NCI-H526 (cell line): ENCODE measurements around the gene TAS1R3.
A peak's percentile ranks its signal among the peaks of the same experiment; 100 is the strongest.

ENCODE experiments used
- DNase-seq, 2 experiments: peaks; one replicate each; lab custom pipeline; 2025; lab: John Stamatoyannopoulos, UW

TAS1R3 gene

GRCh38 chr1:1371746-1372711 is 40.9 kb downstream of the TAS1R3 start:
- peak in 1 of 2 experiments; percentile 62 for DNase-seq

DNA sequence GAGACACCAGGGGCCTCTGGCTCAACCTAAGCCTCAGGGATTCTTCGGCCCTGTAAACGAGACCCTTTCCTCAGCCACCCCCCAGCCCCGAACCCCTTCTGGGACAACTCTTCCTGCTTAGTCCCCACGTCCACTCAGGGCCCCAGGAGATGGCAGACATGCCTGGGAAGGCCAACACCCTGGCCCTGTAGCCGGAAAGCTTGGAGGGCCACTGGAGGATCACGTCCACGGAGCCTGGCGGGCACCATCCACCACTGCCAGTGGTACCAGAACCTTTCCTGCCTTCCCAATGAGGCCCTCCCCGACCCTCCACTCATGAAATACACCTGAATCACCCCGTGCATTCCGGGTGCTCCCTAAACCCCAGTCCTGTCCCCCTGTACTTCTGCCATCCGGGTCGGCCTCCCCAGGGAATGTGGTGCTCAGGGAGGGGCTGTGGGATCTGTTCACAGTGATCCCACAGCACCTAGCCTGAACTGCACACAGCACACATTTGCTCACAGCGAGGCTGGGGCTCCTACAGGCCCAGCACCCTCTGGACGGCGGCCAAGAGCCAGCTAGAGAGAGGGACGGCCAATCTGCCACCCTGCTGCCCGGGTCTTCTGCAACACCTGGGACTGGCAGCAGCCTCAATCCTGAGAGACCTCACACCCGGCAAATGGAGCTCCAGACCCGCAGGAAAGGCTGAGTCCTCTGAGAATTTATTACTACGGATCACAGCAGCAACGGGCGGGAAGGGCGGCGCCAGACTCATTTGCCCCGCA is 42.2 kb downstream of the TAS1R3 start:
- DNase-seq, result no peak

DNA sequence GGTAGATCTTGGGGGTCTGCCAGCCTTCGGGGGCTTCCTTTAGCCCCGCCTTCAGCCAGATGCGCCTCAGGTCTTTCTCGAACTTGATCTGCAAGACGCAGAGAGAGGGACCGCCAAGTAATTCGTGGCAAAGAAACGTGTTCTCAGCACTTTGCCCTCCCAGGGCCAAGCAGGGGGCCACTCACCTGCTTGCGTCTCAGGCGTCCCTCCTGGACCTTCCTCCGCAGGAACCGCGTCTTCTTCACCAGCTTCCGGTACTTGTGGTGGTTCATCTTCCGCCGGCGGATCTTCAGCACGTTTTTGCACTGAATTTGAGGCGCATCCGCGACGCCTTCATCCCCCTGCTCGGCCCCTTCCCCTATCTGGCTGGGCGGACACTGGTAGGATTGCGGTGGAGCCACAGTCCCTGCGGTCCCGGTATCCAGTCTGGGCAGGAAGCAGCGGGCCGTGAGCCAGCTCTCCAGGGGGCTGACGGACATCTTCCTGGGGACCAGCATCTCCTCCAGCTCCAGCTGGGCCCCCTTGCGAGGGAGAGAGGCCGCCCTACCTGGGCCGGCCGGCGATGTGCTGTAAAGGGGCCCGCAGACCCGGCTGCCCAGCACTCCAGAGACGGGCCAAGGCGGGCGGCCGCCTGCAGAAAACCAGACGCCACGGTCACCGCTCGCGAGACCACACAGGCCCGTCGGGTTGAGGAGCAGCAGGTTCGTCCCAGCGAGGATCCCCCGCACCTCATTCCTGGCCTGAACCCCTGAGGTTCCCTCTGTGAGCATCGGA is 42.9 kb downstream of the TAS1R3 start:
- no peak for DNase-seq

DNA sequence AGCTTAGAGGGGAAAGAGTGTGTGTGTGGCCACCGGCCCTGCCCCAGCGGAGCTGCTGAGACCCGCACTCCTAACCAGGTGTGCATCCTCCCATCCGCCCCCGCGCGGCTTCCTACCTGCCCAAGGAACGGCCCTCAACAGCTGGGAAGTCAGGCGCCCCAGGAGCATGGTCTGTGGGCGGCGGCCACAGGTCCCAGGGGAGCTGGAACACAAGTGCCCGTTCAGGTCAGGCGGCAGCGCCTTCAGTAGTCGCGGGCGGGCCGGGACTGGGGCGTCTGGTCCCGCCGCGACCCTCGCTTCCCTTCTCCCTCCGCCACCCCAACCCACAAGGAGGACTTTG is 43.5 kb downstream of the TAS1R3 start:
- peak in 1 of 2 experiments; percentile 45 for DNase-seq

- DNase-seq, result peak; percentile 99 to 100
Measured at GRCh38 chr1:1374929-1375662, 44.0 kb downstream of the TAS1R3 start, which contains the start of gene AURKAIP1. Gene AURKAIP1, minus strand, starts transcription at chr1:1375207. Its CDS starts 451 bp downstream, at chr1:1374756.

DNA sequence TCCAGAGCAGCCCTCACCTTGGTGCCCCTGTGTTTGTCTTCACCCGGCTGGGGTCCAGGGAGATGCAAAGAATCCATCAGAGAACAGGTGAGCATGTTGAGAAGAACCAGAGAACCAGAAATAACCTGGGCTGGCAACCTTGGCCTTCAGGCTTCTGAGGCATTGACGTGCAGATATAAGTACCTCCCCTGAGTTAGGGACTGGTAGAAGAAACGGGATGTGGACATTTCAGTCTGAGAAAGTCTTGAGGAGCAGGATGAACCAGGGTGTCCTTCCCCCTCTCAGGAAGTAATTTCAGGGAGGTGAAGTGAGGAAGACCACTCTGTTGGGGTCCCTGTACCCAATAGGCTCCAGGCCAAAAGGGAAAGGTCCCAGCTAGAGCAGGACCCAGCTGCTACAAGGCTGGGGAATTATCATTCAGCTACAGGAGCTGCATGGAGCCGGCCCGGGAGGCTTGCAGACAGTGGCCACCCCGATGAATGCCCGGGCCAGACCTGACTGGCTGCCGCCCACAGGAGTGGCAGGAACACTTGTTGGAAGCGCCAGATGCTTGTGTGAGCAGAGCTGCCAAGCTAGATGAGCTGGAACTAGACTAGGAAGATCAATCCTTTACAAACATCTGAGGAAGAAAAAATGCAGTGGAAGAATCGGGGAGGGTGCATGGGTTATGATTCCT is 45.6 kb downstream of the TAS1R3 start:
- DNase-seq, result no peak

DNA sequence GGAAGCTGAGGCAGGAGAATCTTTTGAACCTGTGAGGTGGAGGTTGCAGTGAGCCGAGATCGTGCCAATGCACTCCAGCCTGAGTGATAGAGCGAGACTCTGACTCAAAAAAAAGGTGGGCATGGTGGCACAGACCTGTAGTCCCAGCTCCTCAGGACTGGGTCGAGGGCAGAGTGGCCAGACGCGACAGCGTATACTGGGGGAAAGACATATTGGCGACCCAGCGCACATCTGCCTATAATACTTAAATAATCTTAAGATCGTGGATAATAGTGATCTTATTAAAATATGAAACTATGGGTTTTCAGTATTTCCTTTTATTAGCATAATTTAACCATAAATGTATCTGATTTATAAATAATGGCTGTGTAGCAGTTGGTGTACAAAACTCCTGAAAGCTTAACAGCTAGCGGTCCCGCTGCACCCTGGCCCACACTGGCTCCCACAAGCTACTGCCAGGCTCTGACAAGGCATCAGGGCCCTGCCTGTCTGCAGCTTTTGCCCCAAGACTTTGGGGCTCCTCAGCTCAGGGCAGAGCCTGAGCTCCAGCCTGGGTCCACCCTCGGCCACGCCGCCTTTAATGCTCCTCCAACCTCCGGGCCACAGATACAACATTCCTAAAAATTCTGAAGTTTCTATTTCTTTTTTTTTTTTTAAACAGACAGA is 46.6 kb downstream of the TAS1R3 start:
- DNase-seq, result no peak

GRCh38 chr1:1380860-1381259 is 49.8 kb downstream of the TAS1R3 start:
- DNase-seq, result no peak

DNA sequence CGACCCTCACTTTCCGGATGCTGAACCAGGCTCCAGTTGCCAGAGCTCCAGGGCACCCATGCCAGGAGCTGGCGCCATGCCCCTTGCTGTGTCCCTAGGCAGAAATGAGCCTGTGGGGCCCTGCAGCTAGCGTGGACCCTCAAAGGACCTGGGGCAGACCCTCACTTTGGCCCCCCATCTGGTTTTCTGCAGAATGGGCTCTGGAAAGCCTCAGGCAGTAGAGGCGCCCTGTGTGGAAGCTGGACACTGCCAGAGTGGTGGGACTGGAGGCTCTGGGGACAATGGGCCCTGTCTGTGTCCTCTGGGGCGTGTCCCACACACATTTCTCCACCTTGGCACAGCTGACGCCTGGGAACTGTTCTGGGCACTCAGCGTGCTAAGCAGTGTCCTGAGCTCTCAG is 50.2 kb downstream of the TAS1R3 start:
- DNase-seq, result no peak
